ENCODE measurements around the gene AHDC1. TPM values are rescaled to one million over a fixed set of nuclear protein-coding genes. Genes with fewer than 3 reads are reported as not detected.

AHDC1 gene
- total and polyA plus RNA-seq, 9 of the 15 experiments (the other 6 are each of a cell fraction or from before 2014, with no cell fraction given) = 0.21 to 36.4 (median 4.7) TPM

- TF ChIP-seq DDX20 (tag; IDR thresholded peaks at IDR 0.05; ENCODE audit: low read depth) (no peak), MED1 (CRISPR knock-in tag; IDR thresholded peaks at IDR 0.05; ENCODE audit: borderline replicate concordance) (no peak), SIN3B (IDR thresholded peaks at IDR 0.05; ENCODE audit: low read depth) (no peak), ZNF384 (IDR thresholded peaks at IDR 0.05; ENCODE audit: low read depth, low read length) (no peak), ZNF586 (CRISPR knock-in tag; conservative IDR thresholded peaks at IDR 0.05) (no peak), KAT8 (IDR thresholded peaks at IDR 0.05; ENCODE audit: low read depth) (no peak), TEAD4 (IDR thresholded peaks at IDR 0.05; ENCODE audit: low read length) (no peak), TEAD4 (CRISPR knock-in tag; IDR thresholded peaks at IDR 0.05; ENCODE audit: borderline replicate concordance) (no peak), MAFF (IDR thresholded peaks at IDR 0.05; ENCODE audit: low read length) (no peak), ZNF785 (CRISPR knock-in tag; IDR thresholded peaks at IDR 0.05) (no peak), ZNF512 (tag; IDR thresholded peaks at IDR 0.05) (no peak), ZNF583 (CRISPR knock-in tag; IDR thresholded peaks at IDR 0.05) (no peak), ZNF232 (CRISPR knock-in tag; IDR thresholded peaks at IDR 0.05) (no peak), ZFX (CRISPR knock-in tag; IDR thresholded peaks at IDR 0.05) (no peak), POLR2B (IDR thresholded peaks at IDR 0.05; ENCODE audit: low read depth, partially characterized antibody) (no peak), ZNF239 (CRISPR knock-in tag; IDR thresholded peaks at IDR 0.05) (no peak), ZNF253 (CRISPR knock-in tag; conservative IDR thresholded peaks at IDR 0.05) (no peak), ZNF354B (CRISPR knock-in tag; IDR thresholded peaks at IDR 0.05) (no peak), SIX5 (IDR thresholded peaks at IDR 0.05; ENCODE audit: borderline replicate concordance in 1 of 2, insufficient read depth in 1 of 2, low read depth in 1 of 2, low read length in 2 of 2) (no peak), MAFG (tag; conservative IDR thresholded peaks at IDR 0.05) (no peak), ZNF263 (CRISPR knock-in tag; IDR thresholded peaks at IDR 0.05; ENCODE audit: borderline replicate concordance) (peak; percentile 71; the same call in 1 of the 2 replicates), KDM5B (IDR thresholded peaks at IDR 0.05; ENCODE audit: insufficient replicate concordance, low read depth, low read length) (peak; percentile 32), FOXK1 (CRISPR knock-in tag; IDR thresholded peaks at IDR 0.05; ENCODE audit: borderline replicate concordance) (no peak), BCL6 (CRISPR knock-in tag; IDR thresholded peaks at IDR 0.05) (no peak), NR3C1 (CRISPR knock-in tag; IDR thresholded peaks at IDR 0.05) (no peak), ZNF140 (CRISPR knock-in tag; IDR thresholded peaks at IDR 0.05) (no peak), E2F1 (CRISPR knock-in tag; IDR thresholded peaks at IDR 0.05) (no peak), ZNF584 (CRISPR knock-in tag; IDR thresholded peaks at IDR 0.05; ENCODE audit: low read depth) (no peak), RFX1 (IDR thresholded peaks at IDR 0.05) (no peak)
Observed at GRCh38 chr1:27556781-27557595, 47.0 kb downstream of the AHDC1 start (continued).

Measured in K562 (cell line).